ENCODE results near the gene SRP68. TPM values are rescaled to one million over a fixed set of nuclear protein-coding genes. Genes with fewer than 3 reads are reported as not detected.

The SRP68 gene
- total and polyA plus RNA-seq, 2 donors = 34.7 to 54.8 TPM

GRCh38 chr17:76034428-76035350 is 37.6 kb downstream of the SRP68 start:
- no peaks in the 10 kb centered on the region for H3K36me3 ChIP-seq (ENCODE audit: insufficient read depth)
- DNase-seq (ENCODE audit: extremely low spot score) = no peak
- WGBS = 47% methylated on average over 13 of the region's 13 CpGs
- no peak overlapping the region for H3K4me3 ChIP-seq (ENCODE audit: low read depth, low read length)
- H3K4me1 ChIP-seq (ENCODE audit: insufficient read depth) = no peaks in the 10 kb centered on the region
- H3K27ac ChIP-seq (ENCODE audit: low read depth) = no peak overlapping the region

GRCh38 chr17:76033139-76033538 is 39.2 kb downstream of the SRP68 start:
- H3K36me3 ChIP-seq (ENCODE audit: insufficient read depth) = no peaks in the 10 kb centered on the region
- H3K4me1 ChIP-seq (ENCODE audit: insufficient read depth) = no peaks in the 10 kb centered on the region
- H3K4me3 ChIP-seq (ENCODE audit: low read depth, low read length) = no peak overlapping the region
- no peak overlapping the region for H3K27ac ChIP-seq (ENCODE audit: low read depth)
- 97% methylated on average over 6 of the region's 6 CpGs for WGBS
- no peak for DNase-seq (ENCODE audit: extremely low spot score)

GRCh38 chr17:76032780-76033108 is 39.6 kb downstream of the SRP68 start:
- 96% methylated on average over 5 of the region's 5 CpGs for WGBS
- H3K27ac ChIP-seq (ENCODE audit: low read depth) = no peak overlapping the region
- no peak for DNase-seq (ENCODE audit: extremely low spot score)
- H3K4me1 ChIP-seq (ENCODE audit: insufficient read depth) = no peaks in the 10 kb centered on the region
- H3K36me3 ChIP-seq (ENCODE audit: insufficient read depth) = no peaks in the 10 kb centered on the region
- H3K4me3 ChIP-seq (ENCODE audit: low read depth, low read length) = no peak overlapping the region

- no peak for DNase-seq (ENCODE audit: extremely low spot score)
- Histone ChIP-seq H3K36me3 (ENCODE audit: insufficient read depth) (no peaks in the 10 kb centered on the region), H3K4me1 (ENCODE audit: insufficient read depth) (no peaks in the 10 kb centered on the region), H3K4me3 (ENCODE audit: low read depth, low read length) (no peak overlapping the region), H3K27ac (ENCODE audit: low read depth) (no peak overlapping the region)
- 87% methylated on average over 20 of the region's 20 CpGs for WGBS
Observed at GRCh38 chr17:76032073-76032779, 40.1 kb downstream of the SRP68 start.

- Histone ChIP-seq H3K4me3 (ENCODE audit: low read depth, low read length) (peak within 1 kb of the TSS; percentile 16), H3K4me1 (ENCODE audit: insufficient read depth) (no peaks in the 10 kb centered on the region), H3K36me3 (ENCODE audit: insufficient read depth) (no peaks in the 10 kb centered on the region), H3K27ac (ENCODE audit: low read depth) (peak within 1 kb of the TSS; percentile 69)
- peak; percentile 59 for DNase-seq (ENCODE audit: extremely low spot score)
- WGBS = 84% methylated on average over 24 of the region's 24 CpGs
Observed at GRCh38 chr17:76027159-76027839, 45.0 kb downstream of the SRP68 start, which contains the start of gene EVPL. Gene EVPL (minus strand): TSS chr17:76027306. CDS start chr17:76027198, 108 bp downstream.

GRCh38 chr17:76026714-76027158 is 45.6 kb downstream of the SRP68 start:
- Histone ChIP-seq H3K4me1 (ENCODE audit: insufficient read depth) (no peaks in the 10 kb centered on the region), H3K27ac (ENCODE audit: low read depth) (peak overlapping the region; percentile 69), H3K36me3 (ENCODE audit: insufficient read depth) (no peaks in the 10 kb centered on the region), H3K4me3 (ENCODE audit: low read depth, low read length) (peak overlapping the region; percentile 16)
- 64% methylated on average over 15 of the region's 15 CpGs for WGBS
- no peak for DNase-seq (ENCODE audit: extremely low spot score)

GRCh38 chr17:76025294-76025693 is 47.0 kb downstream of the SRP68 start:
- Histone ChIP-seq H3K4me3 (ENCODE audit: low read depth, low read length) (no peak overlapping the region), H3K27ac (ENCODE audit: low read depth) (no peak overlapping the region), H3K4me1 (ENCODE audit: insufficient read depth) (no peaks in the 10 kb centered on the region), H3K36me3 (ENCODE audit: insufficient read depth) (no peaks in the 10 kb centered on the region)
- no peak for DNase-seq (ENCODE audit: extremely low spot score)
- 85% methylated on average over 12 of the region's 12 CpGs for WGBS

- 81% methylated on average over 9 of the region's 9 CpGs for WGBS
- Histone ChIP-seq H3K4me1 (ENCODE audit: insufficient read depth) (no peaks in the 10 kb centered on the region), H3K36me3 (ENCODE audit: insufficient read depth) (no peaks in the 10 kb centered on the region), H3K27ac (ENCODE audit: low read depth) (no peak overlapping the region), H3K4me3 (ENCODE audit: low read depth, low read length) (no peak overlapping the region)
- no peak for DNase-seq (ENCODE audit: extremely low spot score)
Observed at GRCh38 chr17:76024353-76024752, 48.0 kb downstream of the SRP68 start.

- Histone ChIP-seq H3K4me1 (ENCODE audit: insufficient read depth) (no peaks in the 10 kb centered on the region), H3K4me3 (ENCODE audit: low read depth, low read length) (no peak overlapping the region), H3K36me3 (ENCODE audit: insufficient read depth) (no peaks in the 10 kb centered on the region), H3K27ac (ENCODE audit: low read depth) (no peak overlapping the region)
- no peak for DNase-seq (ENCODE audit: extremely low spot score)
- WGBS = 93% methylated on average over 9 of the region's 9 CpGs
Observed at GRCh38 chr17:76023900-76024237, 48.4 kb downstream of the SRP68 start.

GRCh38 chr17:76022973-76023899 is 49.1 kb downstream of the SRP68 start:
- 92% methylated on average over 28 of the region's 28 CpGs for WGBS
- no peak for DNase-seq (ENCODE audit: extremely low spot score)
- Histone ChIP-seq H3K4me1 (ENCODE audit: insufficient read depth) (no peaks in the 10 kb centered on the region), H3K36me3 (ENCODE audit: insufficient read depth) (no peaks in the 10 kb centered on the region), H3K27ac (ENCODE audit: low read depth) (no peak overlapping the region), H3K4me3 (ENCODE audit: low read depth, low read length) (no peak overlapping the region)

- no peak for DNase-seq (ENCODE audit: extremely low spot score)
- Histone ChIP-seq H3K4me3 (ENCODE audit: low read depth, low read length) (no peak overlapping the region), H3K27ac (ENCODE audit: low read depth) (no peak overlapping the region), H3K36me3 (ENCODE audit: insufficient read depth) (no peaks in the 10 kb centered on the region), H3K4me1 (ENCODE audit: insufficient read depth) (no peaks in the 10 kb centered on the region)
- 79% methylated on average over 24 of the region's 24 CpGs for WGBS
Observed at GRCh38 chr17:76022285-76022684, 50.0 kb downstream of the SRP68 start.

- Histone ChIP-seq H3K4me1 (ENCODE audit: insufficient read depth) (no peaks in the 10 kb centered on the region), H3K36me3 (ENCODE audit: insufficient read depth) (no peaks in the 10 kb centered on the region), H3K27ac (ENCODE audit: low read depth) (no peak overlapping the region), H3K4me3 (ENCODE audit: low read depth, low read length) (no peak overlapping the region)
- DNase-seq (ENCODE audit: extremely low spot score) = no peak
- 82% methylated on average over 6 of the region's 6 CpGs for WGBS
Observed at GRCh38 chr17:76019833-76020467, 52.4 kb downstream of the SRP68 start.
